Activated CD8-positive, alpha-beta memory T cell treated with anti-CD3 and anti-CD28 coated beads, Interleukin-2, amount 50 U/mL, for 48 hours (primary cell): ENCODE data around the gene ABHD2.
"Not testable (repeated sequence)": the region's sequence is repeated elsewhere in the genome, so short reads cannot be mapped to it uniquely, and the experiment has no call there.

Source experiments
- DNase-seq: peaks from one replicate; pipeline ENCODE4 v3.0.0-alpha.2; 2020

Gene ABHD2

DNA sequence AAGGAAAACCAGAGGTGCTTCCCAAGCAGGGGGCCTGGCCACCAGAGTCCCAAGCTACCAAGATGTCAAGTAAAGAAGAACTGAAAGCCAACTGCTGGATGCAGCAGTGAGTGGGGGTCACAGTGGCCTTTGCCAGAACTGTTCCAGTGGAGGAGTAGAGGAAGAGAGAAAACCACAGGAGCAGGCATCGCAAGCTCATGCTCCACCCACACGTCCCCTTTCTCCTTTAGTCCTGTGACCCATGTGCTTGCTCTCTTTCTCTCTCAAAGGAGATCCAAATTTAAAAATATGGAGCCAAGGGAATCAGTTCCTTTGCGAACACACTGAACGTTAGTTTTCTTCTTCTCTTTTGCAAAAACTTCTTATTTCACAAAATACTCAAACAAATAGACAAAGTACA lies 12.4 kb upstream of the ABHD2 start:
- DNase-seq: no peak

DNA sequence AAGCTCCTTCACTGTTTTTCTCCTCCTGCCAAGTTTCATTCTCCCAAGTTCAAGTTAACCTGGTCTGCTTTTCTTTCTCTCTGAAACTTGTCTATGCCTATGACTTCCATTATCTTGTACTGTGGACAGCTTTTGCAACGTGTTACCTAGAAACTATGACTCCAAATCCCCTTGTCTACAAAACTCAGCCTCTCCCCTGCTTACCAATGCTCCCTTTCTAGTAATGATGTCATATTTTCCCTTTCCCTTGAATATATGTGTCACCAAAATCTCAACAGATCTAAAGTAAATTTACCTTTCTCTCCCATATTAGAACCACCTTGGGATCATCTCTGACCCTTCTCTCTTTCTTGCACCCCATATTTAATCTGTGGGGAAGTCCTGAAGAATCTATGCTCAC lies 10.5 kb upstream of the ABHD2 start:
- no peak for DNase-seq

GRCh38 chr15:89078851-89079810 lies 9.1 kb upstream of the ABHD2 start:
- no peak for DNase-seq

DNA sequence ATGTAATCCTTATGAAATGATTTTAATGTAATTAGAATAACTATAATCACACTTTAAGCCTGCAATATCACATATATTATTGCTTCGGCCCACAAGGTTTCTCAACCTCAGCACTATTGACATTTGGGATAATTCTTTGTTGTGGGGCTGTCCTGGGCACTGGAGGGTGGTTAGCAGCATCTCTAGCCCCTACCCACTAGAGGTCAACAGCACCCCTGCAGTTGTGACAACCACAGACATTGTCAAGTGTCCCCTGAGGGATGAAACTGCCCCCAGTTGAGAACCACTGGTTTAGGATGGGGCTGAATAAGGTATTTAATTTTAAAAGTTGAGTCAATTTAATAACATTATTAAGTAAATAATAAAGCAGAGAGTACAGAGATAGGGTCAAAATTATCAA lies 6.4 kb upstream of the ABHD2 start:
- DNase-seq: no peak

DNA sequence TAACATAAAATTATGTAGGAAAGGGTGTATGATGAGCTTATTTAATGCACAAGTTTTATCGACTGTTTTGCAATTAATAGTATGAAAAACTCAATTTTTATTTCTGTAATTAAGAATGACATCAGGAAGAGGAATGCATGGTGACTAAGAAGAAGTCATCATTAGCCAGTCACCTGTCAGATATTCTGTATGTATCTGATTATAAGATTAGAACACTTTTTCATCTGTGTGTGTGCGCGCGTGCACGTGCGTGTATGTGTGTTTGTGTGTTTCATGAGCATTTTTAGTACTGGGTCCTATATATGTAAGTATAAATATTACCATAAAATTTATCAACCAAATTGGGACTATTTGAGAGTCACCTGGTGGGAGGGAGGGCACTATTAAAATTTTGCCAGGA lies 5.0 kb upstream of the ABHD2 start:
- DNase-seq: no peak

GRCh38 chr15:89085289-89085926 lies 2.8 kb upstream of the ABHD2 start:
- DNase-seq: no peak

- DNase-seq: not testable (repeated sequence)
These were observed 2.3 kb upstream of the ABHD2 start for GRCh38 chr15:89085933-89086332.

DNA sequence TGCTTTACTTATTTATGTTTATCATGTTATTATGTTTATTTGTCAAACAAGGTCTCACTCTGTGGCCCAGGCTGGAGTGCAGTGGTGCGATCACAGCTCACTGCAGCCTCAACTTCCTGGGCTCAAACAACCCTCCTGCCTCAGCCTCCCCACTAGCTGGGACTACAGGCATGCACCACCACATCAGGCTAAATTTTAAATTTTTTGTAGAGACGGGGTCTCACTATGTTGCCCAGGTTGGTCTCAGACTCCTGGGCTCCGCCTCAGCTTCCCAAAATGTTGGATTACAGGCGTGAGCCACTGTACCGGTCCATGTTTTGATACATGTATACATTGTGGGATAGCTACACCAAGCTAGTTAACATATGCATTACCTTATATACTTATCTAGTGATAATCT lies 1.9 kb upstream of the ABHD2 start:
- not testable (repeated sequence) for DNase-seq

DNA sequence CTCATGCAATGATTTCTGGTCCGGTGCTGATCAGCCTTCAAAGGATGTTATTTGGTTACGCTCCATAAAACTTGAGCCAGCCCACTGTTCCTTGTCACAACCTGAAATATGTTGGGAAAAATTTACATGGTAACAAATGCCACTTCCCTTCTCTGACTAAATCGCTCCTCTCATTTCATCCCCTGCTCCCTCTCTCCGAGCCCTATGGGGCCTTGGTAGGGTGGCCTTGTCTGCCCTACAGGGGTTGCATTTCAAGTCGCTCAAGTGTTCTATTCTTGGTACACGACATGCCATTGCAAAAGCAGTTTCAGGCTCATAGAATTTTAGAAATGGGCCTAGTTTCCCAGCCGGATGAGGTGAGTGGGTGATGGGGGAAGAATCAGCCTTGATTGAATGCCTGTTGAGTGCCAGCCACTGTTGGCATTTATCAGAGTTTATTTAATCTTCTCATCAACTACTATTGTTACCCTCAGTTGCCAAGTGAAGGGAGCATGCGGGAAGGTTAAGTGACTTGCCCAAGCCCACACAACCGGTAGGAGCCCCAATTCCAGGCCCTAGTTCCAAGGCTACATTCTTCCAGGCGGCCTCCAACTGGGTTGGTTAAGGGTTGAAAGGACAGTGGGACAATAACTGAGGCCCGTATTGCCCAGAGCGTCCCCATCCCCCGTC lies 961 bp upstream of the ABHD2 start:
- no peak for DNase-seq

GRCh38 chr15:89088605-89089315 lies 504 bp downstream of the ABHD2 start:
- peak; percentile 62 for DNase-seq

DNA sequence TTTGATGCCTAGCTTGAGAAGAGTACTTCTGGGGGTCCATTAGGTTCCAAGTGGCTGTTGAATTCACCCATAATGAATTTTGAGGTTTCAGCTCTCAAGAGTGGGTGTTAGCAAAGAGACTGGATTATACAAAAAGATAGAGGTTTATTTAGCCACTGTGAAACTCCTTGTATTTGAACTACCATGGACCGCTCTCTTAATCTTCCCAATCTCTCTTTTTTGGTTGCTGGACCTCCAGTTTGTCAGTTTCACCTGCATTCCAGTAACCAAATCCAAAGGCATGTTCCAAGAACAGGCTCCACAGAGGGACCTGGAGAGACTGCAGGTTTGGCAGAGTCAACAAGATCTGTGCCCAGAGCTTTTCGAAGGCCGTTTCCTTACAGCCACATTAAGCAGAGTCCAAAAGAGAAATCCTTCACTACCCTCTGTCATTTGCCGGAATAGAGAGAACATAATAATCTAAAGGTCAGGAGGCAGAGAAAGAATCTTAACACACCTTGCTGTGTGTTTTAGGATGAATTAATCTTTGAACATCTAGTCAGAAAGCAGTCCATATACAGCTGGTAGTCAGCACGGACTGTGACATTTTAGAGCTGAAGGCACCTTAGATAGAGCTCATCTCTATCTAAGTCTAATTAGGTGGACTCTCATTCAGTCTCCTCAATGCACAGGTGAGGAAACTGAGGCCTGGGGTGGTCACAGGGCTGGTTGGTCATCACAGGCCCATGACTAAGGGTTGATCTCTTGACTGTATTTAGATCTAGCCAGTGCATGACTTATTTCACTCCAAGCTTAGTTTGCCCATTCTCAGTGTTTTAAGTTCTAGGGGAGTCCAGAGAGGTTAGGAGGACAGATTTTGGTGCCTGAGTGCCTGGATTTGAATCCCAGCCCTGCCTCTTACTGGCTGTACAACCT lies 1.3 kb downstream of the ABHD2 start:
- DNase-seq: no peak

DNA sequence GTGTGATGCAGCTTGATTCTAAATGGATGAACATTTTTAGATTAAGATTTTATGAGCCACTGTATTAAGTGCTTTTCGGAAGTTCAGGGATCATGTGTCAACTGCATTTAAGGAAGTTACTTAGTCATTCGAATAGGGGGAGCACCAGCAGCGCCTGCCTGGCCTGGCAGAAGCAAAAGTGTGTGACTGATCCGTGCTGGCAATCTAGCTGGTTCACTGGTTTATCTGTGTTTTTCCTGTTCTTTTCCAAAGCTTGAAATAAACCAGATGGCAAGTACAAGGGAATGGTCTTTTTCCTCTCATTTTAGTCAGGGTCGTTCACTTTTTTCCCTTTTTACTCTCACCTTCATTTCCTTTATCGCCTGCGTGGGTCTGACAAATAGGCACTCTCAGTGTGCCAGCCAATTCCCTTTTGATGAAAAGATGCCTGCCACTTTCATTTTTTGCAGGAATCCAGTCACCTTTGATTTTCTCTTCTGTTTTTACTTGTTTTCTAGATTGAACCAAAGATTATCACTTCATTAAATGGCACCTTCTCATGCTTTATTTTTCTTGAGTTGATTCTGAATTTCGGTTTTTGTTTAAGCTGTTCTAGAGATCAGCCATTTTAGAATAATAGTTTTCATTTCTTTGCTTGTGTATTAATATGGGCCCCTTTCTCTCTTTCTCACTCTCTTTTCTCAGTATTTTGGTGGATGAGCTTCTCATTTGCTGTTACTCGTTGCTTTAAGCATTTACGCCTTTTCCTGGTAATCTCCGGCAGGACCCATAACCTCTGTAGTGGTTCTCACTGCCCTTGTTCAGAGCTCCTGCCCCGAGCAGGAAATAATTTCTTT lies 2.8 kb downstream of the ABHD2 start:
- DNase-seq: no peak

DNA sequence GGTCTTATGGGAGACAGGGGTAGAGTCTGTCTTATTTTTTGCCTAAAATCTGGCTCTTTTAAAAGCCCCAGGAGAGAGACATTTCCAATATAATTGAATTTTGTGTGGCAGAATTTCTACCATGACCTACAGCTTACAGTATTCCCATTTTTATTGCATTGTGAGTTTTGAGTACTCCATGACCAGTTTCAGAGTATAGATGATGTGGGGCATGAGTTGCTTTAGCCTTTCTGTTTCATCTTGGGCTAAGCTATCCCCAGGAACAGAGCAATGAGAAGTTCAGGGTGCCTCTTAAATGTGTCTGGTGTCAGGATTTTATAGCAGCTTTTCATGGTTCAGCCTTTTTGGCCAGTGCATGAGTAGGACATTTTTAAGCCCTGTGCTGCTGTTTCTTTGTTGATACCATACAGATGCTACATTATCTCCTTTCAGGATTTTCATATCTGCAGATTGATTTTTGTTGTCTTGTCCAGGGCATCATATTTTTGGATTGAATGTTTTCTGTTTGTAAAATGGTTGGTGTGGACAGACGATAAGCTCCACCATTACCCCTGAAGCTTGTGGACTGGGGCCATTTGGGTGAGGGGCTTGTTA lies 3.5 kb downstream of the ABHD2 start:
- DNase-seq: no peak

- no peak for DNase-seq
These were observed 5.3 kb downstream of the ABHD2 start for GRCh38 chr15:89093509-89093908.

DNA sequence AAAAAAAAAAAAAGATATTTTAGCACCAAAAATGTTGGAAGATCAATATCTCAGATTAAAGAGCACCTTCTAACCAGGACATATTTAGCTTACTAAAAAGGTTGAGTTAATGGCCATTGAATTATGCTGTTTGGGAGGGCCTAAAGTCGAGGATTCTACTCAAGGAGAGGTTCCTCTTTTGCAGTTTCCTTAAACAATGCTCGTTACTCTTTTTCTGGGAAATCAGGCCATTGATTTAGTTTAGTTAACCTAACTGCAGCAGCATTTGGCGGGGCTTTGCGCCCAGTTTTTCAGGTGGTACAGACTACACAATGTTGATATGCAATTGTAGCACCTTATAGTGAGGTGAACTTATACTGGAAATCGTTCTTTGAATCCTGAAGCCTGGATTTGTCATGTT lies 6.8 kb downstream of the ABHD2 start:
- no peak for DNase-seq

DNA sequence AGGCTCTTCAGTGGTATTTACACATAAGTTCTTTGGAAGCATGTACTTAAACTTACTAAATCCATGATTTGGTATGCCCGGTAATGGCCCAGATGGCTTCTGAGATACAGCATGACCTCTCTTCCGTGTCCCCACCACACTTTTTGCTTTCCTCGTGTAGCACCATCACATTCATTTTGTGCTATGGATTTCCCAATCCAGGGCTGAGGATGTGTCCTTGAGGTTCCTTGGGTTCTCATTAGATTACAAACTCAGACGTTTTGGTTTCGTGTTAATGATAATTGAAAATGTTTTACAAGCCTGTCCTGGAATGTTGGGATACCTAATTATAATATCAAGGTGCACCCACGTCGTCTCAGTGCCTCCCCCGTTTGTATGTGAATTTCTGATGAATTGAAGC lies 7.3 kb downstream of the ABHD2 start:
- no peak for DNase-seq

GRCh38 chr15:89096664-89097063 lies 8.4 kb downstream of the ABHD2 start:
- DNase-seq: no peak

DNA sequence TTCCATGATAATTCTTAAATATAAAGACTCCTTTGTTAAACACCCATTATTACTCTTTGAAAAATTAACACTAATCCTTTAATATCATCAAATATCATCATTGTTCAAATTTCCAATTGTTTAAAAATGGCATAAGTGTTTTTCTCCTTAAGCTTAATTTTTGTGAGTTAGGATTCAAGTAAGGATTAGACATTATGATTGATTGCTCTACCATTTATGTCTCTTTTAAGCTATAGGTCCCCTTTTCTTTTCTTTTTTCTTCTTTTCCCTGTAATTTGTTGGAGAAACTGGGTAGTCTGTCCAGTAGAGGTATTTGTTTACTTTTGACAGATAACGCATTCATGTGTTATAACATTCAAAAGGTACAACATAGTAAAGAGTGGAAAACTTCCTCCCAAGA lies 9.1 kb downstream of the ABHD2 start:
- no peak for DNase-seq

- DNase-seq: no peak
These were observed 10.0 kb downstream of the ABHD2 start for GRCh38 chr15:89098281-89098680.

GRCh38 chr15:89099968-89100367 lies 11.7 kb downstream of the ABHD2 start:
- no peak for DNase-seq
